Activated CD4-positive, alpha-beta memory T cell treated with anti-CD3 and anti-CD28 coated beads, Interleukin-2, amount 10 ng/mL, durations not matched to agents 7 days and 5 days (primary cell): ENCODE measurements around the gene RPS18. TPM values are rescaled to one million over a fixed set of nuclear protein-coding genes. Genes with fewer than 3 reads are reported as not detected.

Source experiments
- CTCF ChIA-PET: fragments of 350-600 bp; sonication (Branson Sonifier 250); formaldehyde crosslinking; loops from one replicate; lab custom pipeline; 2021; ENCODE audit warnings: antibody characterized with exemption, inconsistent platforms; lab: Charles Lee
- POLR2A ChIA-PET: fragments of 350-600 bp; sonication (Branson Sonifier 250); formaldehyde crosslinking; loops from one replicate; lab custom pipeline; 2021; ENCODE audit warnings: antibody characterized with exemption; lab: Charles Lee
- DNase-seq: peaks from one replicate; pipeline ENCODE4 v3.0.0-alpha.2; 2020
- H3K27ac Mint-ChIP-seq: one replicate; pipeline ENCODE4 v1.8.0; 2021; ENCODE audit warnings: mild to moderate bottlenecking, mixed read lengths
- H3K27me3 Mint-ChIP-seq: one replicate; pipeline ENCODE4 v1.8.0; 2021; ENCODE audit warnings: mixed read lengths
- H3K36me3 Mint-ChIP-seq: one replicate; pipeline ENCODE4 v1.8.0; 2021; ENCODE audit warnings: low read depth, mixed read lengths
- H3K4me1 Mint-ChIP-seq: one replicate; pipeline ENCODE4 v1.8.0; 2021; ENCODE audit warnings: mixed read lengths
- H3K4me3 Mint-ChIP-seq: one replicate; pipeline ENCODE4 v1.8.0; 2021; ENCODE audit warnings: mild to moderate bottlenecking, mixed read lengths
- H3K9me3 Mint-ChIP-seq: one replicate; pipeline ENCODE4 v1.8.0; 2021; ENCODE audit warnings: mixed read lengths
- total RNA-seq, 2 experiments: library from RNA; stranded (reverse); gene quantifications; one replicate each; pipeline ENCODE4 v1.2.3, GENCODE V29; 2021

The RPS18 gene
- total RNA-seq, 2 experiments from 2014 or later = 2,403 to 2,442 TPM

- Mint-ChIP-seq H3K9me3 (no peaks in the 10 kb centered on the region), H3K4me1 (peaks cover 41% of the 10 kb centered on the region), H3K36me3 (peaks cover 29% of the 10 kb centered on the region), H3K27ac (peak overlapping the region; percentile 50), H3K4me3 (no peak overlapping the region), H3K27me3 (no peaks in the 10 kb centered on the region)
- ChIA-PET POLR2A (interaction anchor here (3.9 to 14.3 kb wide), 2 partner anchors 15 to 22 kb away, joined by 12 to 234 read pairs; partner anchors contain the start of genes B3GALT4, RPS18 and VPS52), CTCF (no interaction called here)
- no peak for DNase-seq
Measured at GRCh38 chr6:33294086-33294823, 22.4 kb downstream of the RPS18 start.

DNA sequence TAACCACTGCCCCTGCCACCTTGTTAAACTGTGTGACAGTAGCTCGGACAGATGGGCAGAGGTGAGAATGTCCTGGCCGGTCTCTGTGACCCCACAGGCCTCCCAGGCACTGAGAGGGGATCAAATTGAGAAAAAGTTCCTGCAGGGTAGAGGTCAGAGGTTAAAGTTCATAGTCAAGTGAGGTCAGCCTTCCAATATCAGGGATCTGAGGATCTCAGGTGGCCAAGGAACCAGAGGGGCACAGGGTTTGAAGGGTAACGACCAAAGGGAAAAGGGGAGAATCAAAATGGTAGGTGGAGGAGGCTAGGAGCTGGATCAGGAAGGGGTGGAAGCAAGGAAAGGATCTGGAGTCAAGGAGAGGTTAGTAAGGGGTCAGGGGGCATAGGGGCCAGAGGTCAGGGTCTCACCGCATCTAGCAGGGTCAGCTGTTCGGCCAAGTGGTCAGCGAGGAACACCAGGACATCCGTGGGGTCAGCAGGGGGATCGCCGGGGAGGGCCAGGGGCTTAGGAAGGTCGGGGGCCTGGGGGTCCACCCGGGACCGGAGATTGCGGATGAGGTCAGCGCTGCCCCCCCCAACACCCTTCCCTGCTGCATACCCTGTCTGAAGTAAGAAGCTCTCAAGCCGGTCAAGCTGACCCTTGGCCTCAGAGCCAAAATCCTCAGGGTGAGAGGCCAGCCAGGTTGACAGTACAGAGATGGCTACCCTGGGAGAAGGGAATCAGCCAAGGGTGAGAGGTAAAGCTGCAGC lies 23.9 kb downstream of the RPS18 start:
- Mint-ChIP-seq H3K4me1 (peaks cover 40% of the 10 kb centered on the region), H3K9me3 (no peaks in the 10 kb centered on the region), H3K27ac (peak overlapping the region; percentile 2), H3K4me3 (no peak overlapping the region), H3K36me3 (peaks cover 37% of the 10 kb centered on the region), H3K27me3 (no peaks in the 10 kb centered on the region)
- ChIA-PET CTCF (interaction anchor here (0.9 kb wide), 1 partner anchor 19 kb away, joined by 5 read pairs; the partner anchor contains the start of gene B3GALT4), POLR2A (interaction anchor here (0.9 to 14.3 kb wide), 5 partner anchors 16 to 124 kb away, joined by 3 to 234 read pairs (median 4); partner anchors contain the start of genes B3GALT4, RPS18, TAPBP and VPS52)
- DNase-seq = no peak

- DNase-seq = no peak
- ChIA-PET POLR2A (interaction anchor here (0.5 to 14.3 kb wide), 5 partner anchors 15 to 122 kb away, joined by 3 to 234 read pairs (median 12); partner anchors contain the start of genes B3GALT4, RPS18, TAPBP and VPS52), CTCF (interaction anchor here (1.8 to 3.3 kb wide), 2 partner anchors 8 to 20 kb away, joined by 5 to 29 read pairs; partner anchors contain the start of genes B3GALT4, PFDN6 and WDR46)
- peaks cover 41% of the 10 kb centered on the region for H3K4me1 Mint-ChIP-seq
- no peaks in the 10 kb centered on the region for H3K9me3 Mint-ChIP-seq
- H3K36me3 Mint-ChIP-seq = peaks cover 41% of the 10 kb centered on the region
- peak overlapping the region; percentile 36 for H3K27ac Mint-ChIP-seq
- no peaks in the 10 kb centered on the region for H3K27me3 Mint-ChIP-seq
- H3K4me3 Mint-ChIP-seq = peak overlapping the region; percentile 95
Measured at GRCh38 chr6:33296797-33297405, 25.0 kb downstream of the RPS18 start.

GRCh38 chr6:33297406-33297955 lies 25.6 kb downstream of the RPS18 start:
- peaks cover 42% of the 10 kb centered on the region for H3K36me3 Mint-ChIP-seq
- no peaks in the 10 kb centered on the region for H3K27me3 Mint-ChIP-seq
- H3K9me3 Mint-ChIP-seq = no peaks in the 10 kb centered on the region
- peak overlapping the region; percentile 95 for H3K4me3 Mint-ChIP-seq
- no peak for DNase-seq
- CTCF ChIA-PET = interaction anchor here (1.8 to 3.3 kb wide), 2 partner anchors 8 to 20 kb away, joined by 5 to 29 read pairs; partner anchors contain the start of genes B3GALT4, PFDN6 and WDR46
- POLR2A ChIA-PET = interaction anchor here (2.7 to 14.3 kb wide), 5 partner anchors 8 to 47 kb away, joined by 12 to 234 read pairs (median 41); partner anchors contain the start of genes B3GALT4, PFDN6, RPS18 and TAPBP
- peaks cover 38% of the 10 kb centered on the region for H3K4me1 Mint-ChIP-seq
- no peak overlapping the region for H3K27ac Mint-ChIP-seq

DNA sequence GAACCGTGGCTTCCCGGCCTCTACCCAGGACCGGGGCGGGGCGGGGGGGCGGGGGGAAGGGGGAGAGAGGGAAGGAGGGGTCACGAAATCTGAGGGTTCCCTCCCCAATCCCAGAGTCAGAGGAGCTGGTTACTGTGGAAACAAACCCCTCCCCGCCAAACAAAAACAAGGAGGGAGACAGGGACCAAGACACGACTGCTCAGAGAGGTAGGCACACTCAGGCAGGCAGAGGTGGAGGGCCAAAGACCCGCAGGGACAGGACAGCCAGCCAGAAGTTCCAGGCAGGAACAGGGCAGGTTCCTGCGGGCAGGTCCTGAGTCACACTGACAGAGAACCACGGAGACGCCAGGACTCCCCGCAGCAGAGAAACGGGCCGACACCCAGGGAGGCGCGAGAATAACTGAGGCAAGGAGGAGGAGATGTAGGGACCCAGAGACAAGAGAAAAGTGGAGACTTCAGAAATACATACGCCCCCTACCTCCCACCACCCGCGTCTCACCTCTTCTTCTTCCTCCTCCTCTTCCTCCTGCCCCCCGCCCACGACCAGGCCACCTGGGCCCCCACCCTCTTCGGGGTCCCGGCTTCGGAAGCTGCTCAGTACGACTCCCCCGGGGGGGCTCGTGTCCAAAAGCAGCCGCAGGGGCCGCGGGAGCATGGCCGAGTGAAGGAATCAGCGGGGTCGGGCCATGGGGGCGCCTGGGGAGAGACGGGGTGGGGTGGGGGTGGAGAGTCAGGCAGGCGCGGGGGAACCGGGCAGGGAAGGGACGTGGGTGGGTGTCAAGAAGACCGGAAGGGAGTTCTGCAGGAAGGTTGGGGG lies 26.3 kb downstream of the RPS18 start:
- CTCF ChIA-PET = interaction anchor here (1.2 to 3.3 kb wide), 6 partner anchors 9 to 101 kb away, joined by 3 to 29 read pairs (median 10); partner anchors contain the start of genes B3GALT4, PFDN6, TAPBP and WDR46
- DNase-seq = peak; percentile 74
- POLR2A ChIA-PET = interaction anchor here (1.2 to 14.3 kb wide), 10 partner anchors 9 to 327 kb away, joined by 3 to 234 read pairs (median 22); partner anchors contain the start of genes B3GALT4, PFDN6, RPS18 and TAPBP
- Mint-ChIP-seq H3K9me3 (no peaks in the 10 kb centered on the region), H3K4me1 (peaks cover 37% of the 10 kb centered on the region), H3K4me3 (peak overlapping the region; percentile 95), H3K36me3 (peaks cover 40% of the 10 kb centered on the region), H3K27ac (peak overlapping the region; percentile 100), H3K27me3 (no peaks in the 10 kb centered on the region)

GRCh38 chr6:33298773-33299236 lies 26.9 kb downstream of the RPS18 start, which contains the start of gene RGL2:
Gene RGL2 (minus strand): TSS chr6:33298942. CDS start chr6:33298610, 332 bp downstream.
- DNase-seq = peak; percentile 75
- no peaks in the 10 kb centered on the region for H3K9me3 Mint-ChIP-seq
- peak within 1 kb of the TSS; percentile 100 for H3K27ac Mint-ChIP-seq
- CTCF ChIA-PET = interaction anchor here (0.7 to 3.3 kb wide), 16 partner anchors 9 to 309 kb away, joined by 3 to 29 read pairs (median 4); partner anchors contain the start of genes B3GALT4, PFDN6, RPS18 and TAPBP
- H3K27me3 Mint-ChIP-seq = no peaks in the 10 kb centered on the region
- H3K4me1 Mint-ChIP-seq = peaks cover 40% of the 10 kb centered on the region
- peak within 1 kb of the TSS; percentile 95 for H3K4me3 Mint-ChIP-seq
- POLR2A ChIA-PET = interaction anchor here (0.7 to 14.3 kb wide), 16 partner anchors 9 to 371 kb away, joined by 3 to 234 read pairs (median 4); partner anchors contain the start of genes B3GALT4, PFDN6, RPS18 and TAPBP
- peaks cover 46% of the 10 kb centered on the region for H3K36me3 Mint-ChIP-seq

GRCh38 chr6:33299237-33299944 lies 27.5 kb downstream of the RPS18 start:
- no peaks in the 10 kb centered on the region for H3K9me3 Mint-ChIP-seq
- H3K27me3 Mint-ChIP-seq = no peaks in the 10 kb centered on the region
- H3K4me1 Mint-ChIP-seq = peaks cover 41% of the 10 kb centered on the region
- peak; percentile 94 for DNase-seq
- peak overlapping the region; percentile 100 for H3K27ac Mint-ChIP-seq
- peaks cover 47% of the 10 kb centered on the region for H3K36me3 Mint-ChIP-seq
- CTCF ChIA-PET = interaction anchor here (0.7 to 3.3 kb wide), 18 partner anchors 8 to 308 kb away, joined by 3 to 29 read pairs (median 4); partner anchors contain the start of genes B3GALT4, PFDN6, RPS18 and TAPBP
- H3K4me3 Mint-ChIP-seq = peak overlapping the region; percentile 95
- POLR2A ChIA-PET = interaction anchor here (0.7 to 14.3 kb wide), 24 partner anchors 9 to 370 kb away, joined by 3 to 234 read pairs (median 4); partner anchors contain the start of genes B3GALT4, PFDN6, RPS18 and RXRB

DNA sequence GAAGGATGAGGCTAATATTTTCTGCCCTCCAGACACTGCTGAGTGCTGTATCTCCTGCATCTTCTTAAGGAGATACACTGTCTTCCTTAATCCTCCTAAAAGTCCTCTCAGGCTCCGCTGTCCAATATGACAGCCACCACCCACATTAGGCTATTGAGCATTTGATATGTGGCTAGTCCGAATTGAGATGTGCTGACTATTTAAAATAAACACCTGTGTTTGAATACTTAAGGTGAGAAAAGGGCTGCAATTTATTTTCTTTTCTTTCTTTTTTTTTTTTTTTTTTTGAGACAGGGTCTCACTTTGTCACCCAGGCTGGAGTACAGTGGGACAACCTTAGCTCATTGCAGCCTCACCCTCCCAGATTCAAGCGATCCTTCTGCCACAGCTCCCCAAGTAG lies 30.0 kb downstream of the RPS18 start:
- H3K36me3 Mint-ChIP-seq = peaks cover 58% of the 10 kb centered on the region
- H3K4me3 Mint-ChIP-seq = no peak overlapping the region
- H3K9me3 Mint-ChIP-seq = no peaks in the 10 kb centered on the region
- no peak overlapping the region for H3K27ac Mint-ChIP-seq
- POLR2A ChIA-PET = interaction anchor here (1.6 to 6.0 kb wide), 4 partner anchors 10 to 30 kb away, joined by 4 to 71 read pairs (median 24); partner anchors contain the start of genes PFDN6, RPS18, TAPBP and VPS52
- peaks cover 46% of the 10 kb centered on the region for H3K4me1 Mint-ChIP-seq
- no peaks in the 10 kb centered on the region for H3K27me3 Mint-ChIP-seq
- no peak for DNase-seq
- CTCF ChIA-PET = interaction anchor here (1.0 to 1.5 kb wide), 3 partner anchors 10 to 103 kb away, joined by 4 to 6 read pairs (median 5); no protein-coding TSS in a partner anchor

DNA sequence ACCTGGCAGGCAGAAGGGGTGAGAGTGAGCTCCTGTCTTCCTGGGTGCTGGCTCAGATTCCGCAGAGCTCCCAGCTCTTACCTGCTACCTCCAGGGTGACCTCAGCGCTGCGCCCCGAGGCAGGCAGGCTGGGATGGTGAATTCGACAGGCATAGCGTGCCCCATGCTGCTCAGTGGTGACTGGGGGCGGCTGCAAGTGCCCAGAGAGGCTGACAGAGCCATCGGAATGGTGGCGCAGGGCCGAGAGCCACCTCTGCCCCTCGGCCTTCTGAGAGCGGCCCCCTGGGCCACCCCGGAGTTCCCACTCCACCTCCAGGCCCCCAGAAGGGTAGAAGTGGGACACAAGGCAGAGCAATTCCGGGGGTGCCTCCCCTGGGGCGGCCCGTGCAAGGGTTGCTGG lies 32.3 kb downstream of the RPS18 start:
- DNase-seq = no peak
- peaks cover 72% of the 10 kb centered on the region for H3K36me3 Mint-ChIP-seq
- no peaks in the 10 kb centered on the region for H3K9me3 Mint-ChIP-seq
- H3K27me3 Mint-ChIP-seq = no peaks in the 10 kb centered on the region
- no peak overlapping the region for H3K4me3 Mint-ChIP-seq
- no peak overlapping the region for H3K27ac Mint-ChIP-seq
- ChIA-PET POLR2A (interaction anchor here (1.8 kb wide), 1 partner anchor 15 kb away, joined by 6 read pairs; the partner anchor contains the start of genes PFDN6 and WDR46), CTCF (no interaction called here)
- peaks cover 51% of the 10 kb centered on the region for H3K4me1 Mint-ChIP-seq

DNA sequence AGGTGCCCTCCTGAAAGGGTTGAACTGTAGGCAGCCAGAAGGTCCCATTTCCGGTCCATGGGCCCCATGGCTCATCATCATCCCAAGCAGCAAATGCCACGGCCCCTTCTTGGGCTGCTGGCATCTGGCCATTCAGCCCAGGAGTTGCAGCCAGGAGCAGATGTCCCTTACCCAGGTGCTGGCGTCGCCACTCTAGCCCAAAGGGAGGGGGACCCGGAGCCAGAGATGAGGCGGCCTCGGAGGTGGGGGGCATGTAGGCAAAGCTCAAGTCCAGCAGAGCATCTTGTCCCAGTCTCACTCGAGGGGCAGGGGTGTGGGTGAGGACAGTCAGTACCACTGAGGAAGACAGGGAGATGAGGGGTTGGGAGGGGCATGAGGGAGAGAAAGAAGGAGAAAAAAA lies 33.2 kb downstream of the RPS18 start:
- H3K4me1 Mint-ChIP-seq = peaks cover 43% of the 10 kb centered on the region
- CTCF ChIA-PET = no interaction called here

More for the DNA sequence above, 33.2 kb downstream of the RPS18 start:
- DNase-seq = no peak
- no peaks in the 10 kb centered on the region for H3K27me3 Mint-ChIP-seq
- H3K36me3 Mint-ChIP-seq = peaks cover 63% of the 10 kb centered on the region
- H3K4me3 Mint-ChIP-seq = no peak overlapping the region
- POLR2A ChIA-PET = interaction anchor here (1.8 kb wide), 1 partner anchor 16 kb away, joined by 6 read pairs; the partner anchor contains the start of genes PFDN6 and WDR46
- no peaks in the 10 kb centered on the region for H3K9me3 Mint-ChIP-seq
- H3K27ac Mint-ChIP-seq = no peak overlapping the region
